ENCODE measurements around the gene DCK. TPM values are rescaled to one million over a fixed set of nuclear protein-coding genes. Genes with fewer than 3 reads are reported as not detected.

The DCK gene
- total and polyA plus RNA-seq, 9 of the 15 experiments (the other 6 are each of a cell fraction or from before 2014, with no cell fraction given): 11.3 to 25.8 (median 19.6) TPM

- Histone ChIP-seq H4K20me1 (replicated peaks; ENCODE audit: control insufficient read depth, insufficient read depth, low read length) (no peaks in the 10 kb centered on the region), H3K36me3 (ENCODE audit: control insufficient read depth, insufficient read depth, low read length) (peaks cover 49% of the 10 kb centered on the region), H3K9ac (ENCODE audit: insufficient read depth in 1 of 2, low read depth in 2 of 2, low read length in 2 of 2) (no peak overlapping the region), H3K9me3 (replicated peaks; ENCODE audit: control insufficient read depth, insufficient read depth, low read depth, low read length) (no peaks in the 10 kb centered on the region), H3K4me2 (ENCODE audit: insufficient read depth, low read length) (no peak overlapping the region), H2AFZ (ENCODE audit: low read depth, low read length) (no peak overlapping the region), H3K27ac (ENCODE audit: extremely low read depth, low read depth, low read length) (no peak overlapping the region), H3K79me2 (ENCODE audit: control insufficient read depth, insufficient read depth, low read length) (no peaks in the 10 kb centered on the region), H3K4me3 (no peak overlapping the region), H3K9me1 (ENCODE audit: control insufficient read depth, insufficient read depth, low read length) (no peaks in the 10 kb centered on the region), H3K27me3 (ENCODE audit: control insufficient read depth in 2 of 2, insufficient read depth in 2 of 2, low read length in 2 of 2) (no peaks in the 10 kb centered on the region), H3K4me1 (replicated peaks in 1 of 2; ENCODE audit: control insufficient read depth in 2 of 2, insufficient read depth in 2 of 2, low read length in 2 of 2) (no peaks in the 10 kb centered on the region; a peak in 1 of 5 replicates)
- TF ChIP-seq NFXL1 (CRISPR knock-in tag; IDR thresholded peaks at IDR 0.05) (no peak), ZNF699 (CRISPR knock-in tag; IDR thresholded peaks at IDR 0.05; ENCODE audit: insufficient replicate concordance) (no peak), TAF15 (IDR thresholded peaks at IDR 0.05; ENCODE audit: low read depth, low read length) (no peak), ATF4 (CRISPR knock-in tag; IDR thresholded peaks at IDR 0.05) (no peak), CHD2 (IDR thresholded peaks at IDR 0.05; ENCODE audit: low read depth, low read length) (no peak), PHF20 (IDR thresholded peaks at IDR 0.05; ENCODE audit: partially characterized antibody) (no peak), ZNF347 (CRISPR knock-in tag; IDR thresholded peaks at IDR 0.05; ENCODE audit: low read depth) (no peak)
- TF ChIP-seq, protein P1, sequence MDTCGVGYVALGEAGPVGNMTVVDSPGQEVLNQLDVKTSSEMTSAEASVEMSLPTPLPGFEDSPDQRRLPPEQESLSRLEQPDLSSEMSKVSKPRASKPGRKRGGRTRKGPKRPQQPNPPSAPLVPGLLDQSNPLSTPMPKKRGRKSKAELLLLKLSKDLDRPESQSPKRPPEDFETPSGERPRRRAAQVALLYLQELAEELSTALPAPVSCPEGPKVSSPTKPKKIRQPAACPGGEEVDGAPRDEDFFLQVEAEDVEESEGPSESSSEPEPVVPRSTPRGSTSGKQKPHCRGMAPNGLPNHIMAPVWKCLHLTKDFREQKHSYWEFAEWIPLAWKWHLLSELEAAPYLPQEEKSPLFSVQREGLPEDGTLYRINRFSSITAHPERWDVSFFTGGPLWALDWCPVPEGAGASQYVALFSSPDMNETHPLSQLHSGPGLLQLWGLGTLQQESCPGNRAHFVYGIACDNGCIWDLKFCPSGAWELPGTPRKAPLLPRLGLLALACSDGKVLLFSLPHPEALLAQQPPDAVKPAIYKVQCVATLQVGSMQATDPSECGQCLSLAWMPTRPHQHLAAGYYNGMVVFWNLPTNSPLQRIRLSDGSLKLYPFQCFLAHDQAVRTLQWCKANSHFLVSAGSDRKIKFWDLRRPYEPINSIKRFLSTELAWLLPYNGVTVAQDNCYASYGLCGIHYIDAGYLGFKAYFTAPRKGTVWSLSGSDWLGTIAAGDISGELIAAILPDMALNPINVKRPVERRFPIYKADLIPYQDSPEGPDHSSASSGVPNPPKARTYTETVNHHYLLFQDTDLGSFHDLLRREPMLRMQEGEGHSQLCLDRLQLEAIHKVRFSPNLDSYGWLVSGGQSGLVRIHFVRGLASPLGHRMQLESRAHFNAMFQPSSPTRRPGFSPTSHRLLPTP (IDR thresholded peaks at IDR 0.05; ENCODE audit: borderline replicate concordance, extremely low read depth, insufficient read length): no peak
- intact Hi-C loops (cut with micrococcal nuclease) (no loop called here), in situ Hi-C loops (cut with MboI) (no loop called here)
- WGBS (ENCODE audit: insufficient coverage, low coverage, missing lambda C conversion rate): 88% methylated on average over 7 of the region's 7 CpGs
- ChIA-PET POLR2A (interaction anchor here (0.7 kb wide), 1 partner anchor 16 kb away, joined by 3 read pairs; no protein-coding TSS in a partner anchor), CTCF (ENCODE audit: low intra/inter-chr PET ratio) (no interaction called here)
- no peak for DNase-seq (ENCODE audit: extremely low read depth in 1 of 4, low spot score in 3 of 4)
- no peak for ATAC-seq
- FAIRE-seq: no peak
- no TSS peak for BruUV-seq (replicated peaks)
Measured at GRCh38 chr4:70969076-70969475, 24.4 kb upstream of the DCK start.
